Measurements from ENCODE around the gene ADGRG2. TPM values are rescaled to one million over a fixed set of nuclear protein-coding genes. Genes with fewer than 3 reads are reported as not detected.
A peak's percentile ranks its signal among the peaks of the same experiment; 100 is the strongest.
"Not testable (repeated sequence)": the region's sequence is repeated elsewhere in the genome, so short reads cannot be mapped to it uniquely, and the experiment has no call there.

ADGRG2 gene
- total RNA-seq, 4 donors from 2014 or later = 0.30 to 18.7 (median 1.7) TPM

DNA sequence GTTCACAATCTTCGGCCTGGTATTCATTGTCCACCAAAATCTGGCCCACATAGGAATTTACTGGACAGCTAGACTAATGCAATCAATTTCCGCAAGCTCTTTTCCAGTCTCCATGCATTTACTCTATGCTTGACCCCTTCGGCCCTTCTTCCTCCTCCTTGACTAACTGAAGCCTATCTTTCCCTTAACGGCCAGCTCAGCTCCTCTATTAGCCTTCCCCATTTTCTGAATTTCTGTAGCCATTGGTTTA, 137.2 kb downstream of the ADGRG2 start:
- intact Hi-C loops (cut with DNase I; ENCODE audit: low total_unique reads) = no loop called here
- Histone ChIP-seq H3K27ac (peak overlapping the region; percentile 85 to 91), H3K4me3 (peak overlapping the region; percentile 52 to 59), H3K4me1 (no peaks in the 10 kb centered on the region), H3K9me3 (no peaks in the 10 kb centered on the region), H3K36me3 (no peaks in the 10 kb centered on the region), H3K27me3 (no peaks in the 10 kb centered on the region)
- DNase-seq = no peak
- TF ChIP-seq POLR2A (IDR thresholded peaks at IDR 0.05) (no peak), CTCF (IDR thresholded peaks at IDR 0.05) (no peak)

GRCh38 chrX:18984381-18985185, 137.7 kb downstream of the ADGRG2 start:
- Histone ChIP-seq H3K27ac (peak overlapping the region; percentile 85 to 91), H3K9me3 (no peaks in the 10 kb centered on the region), H3K36me3 (no peaks in the 10 kb centered on the region), H3K4me3 (peak overlapping the region; percentile 52 to 59), H3K27me3 (no peaks in the 10 kb centered on the region), H3K4me1 (no peaks in the 10 kb centered on the region)
- peak; percentile 73 to 78 for DNase-seq
- intact Hi-C loops (cut with DNase I; ENCODE audit: low total_unique reads) = no loop called here
- TF ChIP-seq CTCF (IDR thresholded peaks at IDR 0.05) = peak; percentile 28 to 67 (median 52)
- TF ChIP-seq POLR2A (IDR thresholded peaks at IDR 0.05) = peak in 1 of 2 donors; percentile 33

DNA sequence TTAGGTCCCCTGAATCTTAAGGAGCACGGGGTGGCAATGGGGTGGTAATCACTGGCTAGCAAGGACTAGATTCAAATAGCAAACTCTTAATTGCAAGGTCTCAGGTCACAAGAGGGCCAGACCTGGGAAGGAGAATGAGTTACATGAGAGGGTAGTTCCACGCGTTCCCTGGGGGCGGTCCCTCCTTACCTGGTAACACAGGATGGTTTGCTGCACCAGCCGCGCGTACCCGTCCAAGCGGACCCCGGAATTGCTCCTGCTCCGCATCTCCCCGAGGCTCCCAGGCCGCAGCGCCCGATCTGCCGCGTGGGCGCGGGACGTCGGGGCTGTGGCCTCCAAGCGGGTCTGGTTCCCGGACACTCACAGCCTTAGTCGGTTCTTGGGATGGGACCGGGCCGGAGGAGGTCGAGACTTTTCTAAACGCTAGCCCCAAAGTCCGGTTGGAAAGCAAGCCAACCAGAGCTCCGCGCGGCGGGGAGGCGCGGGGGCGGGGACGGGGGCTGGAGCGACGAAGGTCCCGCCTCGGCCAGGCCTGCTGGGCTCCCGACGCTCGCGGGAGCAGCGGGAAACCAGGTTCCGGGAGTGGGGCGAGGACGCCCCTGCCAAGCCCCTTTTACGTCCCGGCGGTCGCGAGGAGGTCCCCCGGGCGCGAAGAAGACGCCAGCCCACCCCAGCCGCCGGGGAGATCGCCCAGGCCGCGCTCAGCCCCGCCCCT, 138.4 kb downstream of the ADGRG2 start, which contains the start of gene PHKA2:
PHKA2 (minus strand) TSS at position 449 of the 715 bp plus-strand sequence; CDS start at position 267, 182 bp downstream.
- Histone ChIP-seq H3K27me3 (no peaks in the 10 kb centered on the region), H3K4me3 (peak within 1 kb of the TSS; percentile 52 to 59), H3K9me3 (no peaks in the 10 kb centered on the region), H3K4me1 (no peaks in the 10 kb centered on the region), H3K36me3 (no peaks in the 10 kb centered on the region), H3K27ac (peak within 1 kb of the TSS; percentile 85 to 91)
- TF ChIP-seq CTCF (IDR thresholded peaks at IDR 0.05) = no peak
- no peak for TF ChIP-seq POLR2A (IDR thresholded peaks at IDR 0.05)
- peak in 1 of 2 donors; percentile 37 for DNase-seq
- intact Hi-C loops (cut with DNase I; ENCODE audit: low total_unique reads) = no loop called here

GRCh38 chrX:18981124-18981807, 141.0 kb downstream of the ADGRG2 start:
- no peak for TF ChIP-seq CTCF (IDR thresholded peaks at IDR 0.05)
- no peak for TF ChIP-seq POLR2A (IDR thresholded peaks at IDR 0.05)
- H3K9me3 ChIP-seq = no peaks in the 10 kb centered on the region
- H3K27me3 ChIP-seq = peaks cover 0 to 4% of the 10 kb centered on the region in 2 donors
- intact Hi-C loops (cut with DNase I; ENCODE audit: low total_unique reads) = no loop called here
- H3K36me3 ChIP-seq = no peaks in the 10 kb centered on the region
- no peak overlapping the region for H3K27ac ChIP-seq
- H3K4me1 ChIP-seq = no peaks in the 10 kb centered on the region
- H3K4me3 ChIP-seq = no peak overlapping the region
- DNase-seq = no peak

DNA sequence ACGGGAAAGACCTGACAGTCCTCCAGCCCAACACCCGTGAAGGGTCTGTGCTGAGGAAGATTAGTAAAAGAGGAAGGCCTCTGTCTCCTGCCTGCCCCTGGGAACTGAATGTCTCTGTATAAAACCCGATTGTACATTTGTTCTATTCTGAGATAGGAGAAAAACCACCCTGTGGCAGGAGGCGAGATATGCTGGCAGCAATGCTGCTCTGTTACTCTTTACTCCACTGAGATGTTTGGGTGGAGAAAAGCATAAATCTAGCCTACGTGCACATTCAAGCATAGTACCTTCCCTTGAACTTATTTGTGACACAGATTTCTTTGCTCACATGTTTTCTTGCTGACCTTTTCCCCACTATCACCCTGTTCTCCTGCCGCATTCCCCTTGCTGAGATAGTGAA, 142.0 kb downstream of the ADGRG2 start:
- H3K9me3 ChIP-seq; H3K27me3 ChIP-seq; H3K36me3 ChIP-seq; H3K4me1 ChIP-seq; DNase-seq; intact Hi-C loops (cut with DNase I; ENCODE audit: low total_unique reads); H3K4me3 ChIP-seq; H3K27ac ChIP-seq: not testable (repeated sequence)
